ENCODE measurements around the gene ZNF431. TPM values are rescaled to one million over a fixed set of nuclear protein-coding genes. Genes with fewer than 3 reads are reported as not detected.

Gene ZNF431
- total and polyA plus RNA-seq, 4 donors, result 0.29 to 6.6 (median 1.5) TPM

DNA sequence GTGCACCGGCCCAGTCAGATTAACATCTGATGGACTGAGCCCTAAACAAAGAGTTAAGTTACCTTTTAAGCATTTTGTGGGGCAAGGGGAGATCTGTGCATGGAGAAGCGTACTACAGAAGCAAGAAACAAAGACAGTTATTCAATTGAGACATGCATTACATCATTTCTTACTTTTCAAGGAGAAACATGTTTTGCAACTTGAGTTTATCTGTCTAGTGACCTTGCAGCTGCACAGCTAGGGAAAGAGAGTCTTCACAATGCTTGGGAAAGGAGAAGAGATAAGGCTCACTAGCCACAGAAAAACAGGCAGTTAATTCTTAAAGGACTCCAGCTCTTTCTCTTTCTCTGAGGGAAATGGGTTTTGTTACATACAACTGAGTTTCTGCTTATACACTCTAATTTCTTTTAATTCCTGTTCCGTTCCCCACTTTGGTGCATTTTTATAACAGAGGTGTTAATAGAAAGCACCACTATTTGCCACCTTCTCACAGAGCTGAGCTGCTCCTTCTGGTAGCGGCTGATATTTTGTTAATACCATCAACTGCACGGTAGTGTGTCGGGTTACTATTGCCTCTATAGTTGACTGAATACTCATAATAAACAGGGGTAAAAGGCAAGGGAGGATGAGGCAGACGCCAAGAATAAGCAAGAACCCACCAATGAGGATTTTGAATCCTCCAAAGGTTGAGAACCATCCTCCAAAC is 55.9 kb downstream of the ZNF431 start:
- WGBS, result 64% methylated on average over 7 of the region's 7 CpGs

DNA sequence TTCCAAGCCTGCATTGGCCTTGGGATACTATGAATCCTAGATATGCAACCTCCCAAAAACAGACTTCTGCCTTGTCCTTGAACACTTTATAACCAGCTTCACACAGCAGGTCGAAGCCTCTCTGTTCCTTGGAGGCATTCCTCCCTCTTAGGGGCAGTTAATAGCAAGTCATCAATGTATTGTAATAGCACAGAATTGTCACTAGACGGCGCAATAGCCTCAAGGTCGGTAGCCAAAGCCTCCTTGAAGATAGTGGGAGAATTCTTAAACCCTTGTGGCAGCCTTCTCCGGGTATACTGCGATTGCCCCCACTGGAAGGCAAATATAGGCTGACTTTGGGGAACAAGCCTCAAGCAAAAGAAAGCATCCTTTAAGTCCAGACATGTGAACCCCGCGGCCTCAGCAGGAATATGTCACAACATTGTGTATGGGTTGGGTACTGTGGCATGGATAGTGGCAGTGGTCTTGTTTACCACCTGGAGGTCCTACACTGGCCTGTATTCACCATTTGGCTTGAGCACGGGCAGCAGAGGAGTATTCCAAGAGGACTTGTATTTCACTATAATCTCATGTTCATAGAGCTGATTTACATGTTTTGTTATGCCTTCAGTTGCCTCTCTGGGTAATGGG is 61.1 kb downstream of the ZNF431 start:
- Histone ChIP-seq H3K4me1 (ENCODE audit: control insufficient read depth in 4 of 4, insufficient read depth in 4 of 4, low read length in 3 of 4) (no peaks in the 10 kb centered on the region), H3K9me3 (ENCODE audit: control insufficient read depth in 4 of 4, low read length in 3 of 4) (no peaks in the 10 kb centered on the region), H3K9ac (ENCODE audit: low read depth in 1 of 2, low read length in 2 of 2) (no peak overlapping the region), H3K36me3 (ENCODE audit: control insufficient read depth in 4 of 4, insufficient read depth in 3 of 4, low read depth in 1 of 4, low read length in 3 of 4) (no peaks in the 10 kb centered on the region), H3K27me3 (ENCODE audit: control insufficient read depth in 4 of 4, insufficient read depth in 4 of 4, low read length in 3 of 4) (no peaks in the 10 kb centered on the region), H3K27ac (ENCODE audit: low read depth in 1 of 2, low read length in 2 of 2) (no peak overlapping the region), H3K4me3 (ENCODE audit: low read depth in 1 of 3, low read length in 3 of 3) (no peak overlapping the region)
- WGBS, result 50% methylated on average over 9 of the region's 9 CpGs
- no peak for DNase-seq (ENCODE audit: low spot score)
- TF ChIP-seq EGR1 (IDR thresholded peaks at IDR 0.05; ENCODE audit: low read depth in 2 of 2), result no peak
- no peak for TF ChIP-seq FOXA2 (IDR thresholded peaks at IDR 0.05)
- TF ChIP-seq RAD21 (IDR thresholded peaks at IDR 0.05), result peak; percentile 71 to 81
- TF ChIP-seq, protein P1, sequence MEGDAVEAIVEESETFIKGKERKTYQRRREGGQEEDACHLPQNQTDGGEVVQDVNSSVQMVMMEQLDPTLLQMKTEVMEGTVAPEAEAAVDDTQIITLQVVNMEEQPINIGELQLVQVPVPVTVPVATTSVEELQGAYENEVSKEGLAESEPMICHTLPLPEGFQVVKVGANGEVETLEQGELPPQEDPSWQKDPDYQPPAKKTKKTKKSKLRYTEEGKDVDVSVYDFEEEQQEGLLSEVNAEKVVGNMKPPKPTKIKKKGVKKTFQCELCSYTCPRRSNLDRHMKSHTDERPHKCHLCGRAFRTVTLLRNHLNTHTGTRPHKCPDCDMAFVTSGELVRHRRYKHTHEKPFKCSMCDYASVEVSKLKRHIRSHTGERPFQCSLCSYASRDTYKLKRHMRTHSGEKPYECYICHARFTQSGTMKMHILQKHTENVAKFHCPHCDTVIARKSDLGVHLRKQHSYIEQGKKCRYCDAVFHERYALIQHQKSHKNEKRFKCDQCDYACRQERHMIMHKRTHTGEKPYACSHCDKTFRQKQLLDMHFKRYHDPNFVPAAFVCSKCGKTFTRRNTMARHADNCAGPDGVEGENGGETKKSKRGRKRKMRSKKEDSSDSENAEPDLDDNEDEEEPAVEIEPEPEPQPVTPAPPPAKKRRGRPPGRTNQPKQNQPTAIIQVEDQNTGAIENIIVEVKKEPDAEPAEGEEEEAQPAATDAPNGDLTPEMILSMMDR (IDR thresholded peaks at IDR 0.05; ENCODE audit: low read depth, low read length, missing input control), result peak; percentile 58
- TF ChIP-seq GABPA (IDR thresholded peaks at IDR 0.05 in 1 of 2, conservative IDR thresholded peaks at IDR 0.05 in 1 of 2), result no peak
- TF ChIP-seq JUND (IDR thresholded peaks at IDR 0.05), result no peak
- TF ChIP-seq, protein P2, sequence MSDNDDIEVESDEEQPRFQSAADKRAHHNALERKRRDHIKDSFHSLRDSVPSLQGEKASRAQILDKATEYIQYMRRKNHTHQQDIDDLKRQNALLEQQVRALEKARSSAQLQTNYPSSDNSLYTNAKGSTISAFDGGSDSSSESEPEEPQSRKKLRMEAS (IDR thresholded peaks at IDR 0.05), result no peak
- TF ChIP-seq HNF4A (conservative IDR thresholded peaks at IDR 0.05), result no peak
- TF ChIP-seq YY1 (IDR thresholded peaks at IDR 0.05), result no peak
- no peak for TF ChIP-seq TAF1 (conservative IDR thresholded peaks at IDR 0.05)

More for the DNA sequence above, 55.9 kb downstream of the ZNF431 start:
- no peaks in the 10 kb centered on the region for H3K36me3 ChIP-seq (ENCODE audit: control insufficient read depth in 4 of 4, insufficient read depth in 3 of 4, low read depth in 1 of 4, low read length in 3 of 4)
- TF ChIP-seq, protein P3, sequence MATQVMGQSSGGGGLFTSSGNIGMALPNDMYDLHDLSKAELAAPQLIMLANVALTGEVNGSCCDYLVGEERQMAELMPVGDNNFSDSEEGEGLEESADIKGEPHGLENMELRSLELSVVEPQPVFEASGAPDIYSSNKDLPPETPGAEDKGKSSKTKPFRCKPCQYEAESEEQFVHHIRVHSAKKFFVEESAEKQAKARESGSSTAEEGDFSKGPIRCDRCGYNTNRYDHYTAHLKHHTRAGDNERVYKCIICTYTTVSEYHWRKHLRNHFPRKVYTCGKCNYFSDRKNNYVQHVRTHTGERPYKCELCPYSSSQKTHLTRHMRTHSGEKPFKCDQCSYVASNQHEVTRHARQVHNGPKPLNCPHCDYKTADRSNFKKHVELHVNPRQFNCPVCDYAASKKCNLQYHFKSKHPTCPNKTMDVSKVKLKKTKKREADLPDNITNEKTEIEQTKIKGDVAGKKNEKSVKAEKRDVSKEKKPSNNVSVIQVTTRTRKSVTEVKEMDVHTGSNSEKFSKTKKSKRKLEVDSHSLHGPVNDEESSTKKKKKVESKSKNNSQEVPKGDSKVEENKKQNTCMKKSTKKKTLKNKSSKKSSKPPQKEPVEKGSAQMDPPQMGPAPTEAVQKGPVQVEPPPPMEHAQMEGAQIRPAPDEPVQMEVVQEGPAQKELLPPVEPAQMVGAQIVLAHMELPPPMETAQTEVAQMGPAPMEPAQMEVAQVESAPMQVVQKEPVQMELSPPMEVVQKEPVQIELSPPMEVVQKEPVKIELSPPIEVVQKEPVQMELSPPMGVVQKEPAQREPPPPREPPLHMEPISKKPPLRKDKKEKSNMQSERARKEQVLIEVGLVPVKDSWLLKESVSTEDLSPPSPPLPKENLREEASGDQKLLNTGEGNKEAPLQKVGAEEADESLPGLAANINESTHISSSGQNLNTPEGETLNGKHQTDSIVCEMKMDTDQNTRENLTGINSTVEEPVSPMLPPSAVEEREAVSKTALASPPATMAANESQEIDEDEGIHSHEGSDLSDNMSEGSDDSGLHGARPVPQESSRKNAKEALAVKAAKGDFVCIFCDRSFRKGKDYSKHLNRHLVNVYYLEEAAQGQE (IDR thresholded peaks at IDR 0.05), result no peak
- TF ChIP-seq FOXA2 (IDR thresholded peaks at IDR 0.05) (no peak), RAD21 (IDR thresholded peaks at IDR 0.05) (no peak), YY1 (IDR thresholded peaks at IDR 0.05) (no peak), NR2F2 (IDR thresholded peaks at IDR 0.05) (no peak), JUND (IDR thresholded peaks at IDR 0.05) (no peak), RXRA (IDR thresholded peaks at IDR 0.05) (no peak), FOXA1 (IDR thresholded peaks at IDR 0.05) (no peak), SP1 (IDR thresholded peaks at IDR 0.05) (no peak), HNF4G (IDR thresholded peaks at IDR 0.05) (no peak), TAF1 (conservative IDR thresholded peaks at IDR 0.05) (no peak), EGR1 (IDR thresholded peaks at IDR 0.05; ENCODE audit: low read depth in 2 of 2) (no peak), HNF4A (conservative IDR thresholded peaks at IDR 0.05) (no peak)
- TF ChIP-seq, protein P1 (IDR thresholded peaks at IDR 0.05; ENCODE audit: low read depth, low read length, missing input control), result no peak
- TF ChIP-seq, protein P4, sequence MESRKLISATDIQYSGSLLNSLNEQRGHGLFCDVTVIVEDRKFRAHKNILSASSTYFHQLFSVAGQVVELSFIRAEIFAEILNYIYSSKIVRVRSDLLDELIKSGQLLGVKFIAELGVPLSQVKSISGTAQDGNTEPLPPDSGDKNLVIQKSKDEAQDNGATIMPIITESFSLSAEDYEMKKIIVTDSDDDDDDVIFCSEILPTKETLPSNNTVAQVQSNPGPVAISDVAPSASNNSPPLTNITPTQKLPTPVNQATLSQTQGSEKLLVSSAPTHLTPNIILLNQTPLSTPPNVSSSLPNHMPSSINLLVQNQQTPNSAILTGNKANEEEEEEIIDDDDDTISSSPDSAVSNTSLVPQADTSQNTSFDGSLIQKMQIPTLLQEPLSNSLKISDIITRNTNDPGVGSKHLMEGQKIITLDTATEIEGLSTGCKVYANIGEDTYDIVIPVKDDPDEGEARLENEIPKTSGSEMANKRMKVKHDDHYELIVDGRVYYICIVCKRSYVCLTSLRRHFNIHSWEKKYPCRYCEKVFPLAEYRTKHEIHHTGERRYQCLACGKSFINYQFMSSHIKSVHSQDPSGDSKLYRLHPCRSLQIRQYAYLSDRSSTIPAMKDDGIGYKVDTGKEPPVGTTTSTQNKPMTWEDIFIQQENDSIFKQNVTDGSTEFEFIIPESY (IDR thresholded peaks at IDR 0.05), result no peak
- peaks cover 0 to 2% (median 0%) of the 10 kb centered on the region in 4 donors for H3K9me3 ChIP-seq (ENCODE audit: control insufficient read depth in 4 of 4, low read length in 3 of 4)
- no peak overlapping the region for H3K27ac ChIP-seq (ENCODE audit: low read depth in 1 of 2, low read length in 2 of 2)
- no peak for DNase-seq (ENCODE audit: low spot score)
- H3K4me3 ChIP-seq (ENCODE audit: low read depth in 1 of 3, low read length in 3 of 3), result no peak overlapping the region
- H3K27me3 ChIP-seq (ENCODE audit: control insufficient read depth in 4 of 4, insufficient read depth in 4 of 4, low read length in 3 of 4), result no peaks in the 10 kb centered on the region
- H3K4me1 ChIP-seq (ENCODE audit: control insufficient read depth in 4 of 4, insufficient read depth in 4 of 4, low read length in 3 of 4), result no peaks in the 10 kb centered on the region
- no peak overlapping the region for H3K9ac ChIP-seq (ENCODE audit: low read depth in 1 of 2, low read length in 2 of 2)
